Thyroid gland (tissue), 4 donors: ENCODE results near the gene PIK3C2B.

ENCODE experiments used
- POLR2A ChIP-seq, 2 donors: fragments of 450-650 bp; IDR thresholded peaks; one replicate each; pipeline ENCODE4 v1.6.1; 2017; ENCODE audit warnings: antibody characterized with exemption in 2 of 2, mild to moderate bottlenecking in 2 of 2, moderate library complexity in 1 of 2
- TF ChIP-seq, protein P1 (sequence below), 6 experiments: fragments of 200-600 bp in 3 of 6; fragments of 450-650 bp in 3 of 6; sonication (generic) in 3 of 6; IDR thresholded peaks; one replicate each; pipeline ENCODE4 v1.5.1; 2016 to 2019; ENCODE audit warnings: antibody characterized with exemption in 6 of 6, mild to moderate bottlenecking in 2 of 6, inconsistent platforms in 1 of 6, moderate library complexity in 1 of 6

DNA sequence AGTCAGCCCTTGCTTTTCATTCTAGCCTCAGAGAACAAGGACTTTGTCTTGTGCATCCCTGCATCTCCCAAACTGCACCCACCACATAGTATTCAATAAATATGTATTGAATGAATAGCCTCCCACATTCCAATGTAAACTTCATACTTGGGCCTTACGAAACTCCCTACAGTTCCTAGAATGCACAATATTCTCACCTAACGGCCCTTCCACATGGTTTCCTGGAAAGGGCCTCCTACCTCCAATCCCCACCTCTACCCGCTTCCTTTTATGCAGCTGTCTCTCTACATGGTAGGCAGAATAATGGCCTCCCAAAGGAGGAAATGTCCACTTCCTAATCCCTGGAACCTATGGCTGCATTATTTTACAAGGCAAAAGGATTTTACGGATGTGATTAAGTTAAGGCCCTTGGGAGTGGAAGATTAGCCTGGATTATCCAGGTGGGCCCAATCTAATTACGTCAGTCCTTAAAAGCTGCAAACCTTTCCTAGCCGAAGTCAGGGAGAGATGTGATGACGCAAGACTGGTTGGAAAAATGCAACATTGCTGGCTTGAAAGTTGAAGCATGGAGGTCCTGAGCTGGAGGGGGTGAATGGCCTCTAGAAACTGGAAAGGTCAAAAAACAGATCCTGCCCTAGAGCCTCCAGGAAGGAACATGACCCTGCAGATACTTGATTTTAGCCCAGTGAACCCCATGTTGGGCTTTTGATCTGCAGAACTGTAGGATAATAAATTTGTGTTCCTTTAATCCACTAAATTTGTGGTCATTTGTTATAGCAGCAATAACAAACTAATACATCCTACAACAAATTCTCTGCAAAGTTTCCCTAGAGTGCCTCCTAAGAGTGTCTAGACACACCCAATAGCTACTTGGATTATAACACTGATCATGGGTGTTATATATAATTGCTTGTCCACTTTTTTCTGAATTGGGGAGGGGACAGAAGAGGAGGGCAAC, 5.2 kb upstream of the PIK3C2B start:
- TF ChIP-seq, protein P1, sequence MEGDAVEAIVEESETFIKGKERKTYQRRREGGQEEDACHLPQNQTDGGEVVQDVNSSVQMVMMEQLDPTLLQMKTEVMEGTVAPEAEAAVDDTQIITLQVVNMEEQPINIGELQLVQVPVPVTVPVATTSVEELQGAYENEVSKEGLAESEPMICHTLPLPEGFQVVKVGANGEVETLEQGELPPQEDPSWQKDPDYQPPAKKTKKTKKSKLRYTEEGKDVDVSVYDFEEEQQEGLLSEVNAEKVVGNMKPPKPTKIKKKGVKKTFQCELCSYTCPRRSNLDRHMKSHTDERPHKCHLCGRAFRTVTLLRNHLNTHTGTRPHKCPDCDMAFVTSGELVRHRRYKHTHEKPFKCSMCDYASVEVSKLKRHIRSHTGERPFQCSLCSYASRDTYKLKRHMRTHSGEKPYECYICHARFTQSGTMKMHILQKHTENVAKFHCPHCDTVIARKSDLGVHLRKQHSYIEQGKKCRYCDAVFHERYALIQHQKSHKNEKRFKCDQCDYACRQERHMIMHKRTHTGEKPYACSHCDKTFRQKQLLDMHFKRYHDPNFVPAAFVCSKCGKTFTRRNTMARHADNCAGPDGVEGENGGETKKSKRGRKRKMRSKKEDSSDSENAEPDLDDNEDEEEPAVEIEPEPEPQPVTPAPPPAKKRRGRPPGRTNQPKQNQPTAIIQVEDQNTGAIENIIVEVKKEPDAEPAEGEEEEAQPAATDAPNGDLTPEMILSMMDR (IDR thresholded peaks at IDR 0.05): no peak
- no peak for TF ChIP-seq POLR2A (IDR thresholded peaks at IDR 0.05)
